ENCODE measurements around the gene TBC1D1.

The TBC1D1 gene

GRCh38 chr4:38178392-38178995, 287.6 kb downstream of the TBC1D1 start:
- DNase-seq (ENCODE audit: insufficient read length, low spot score) (no peak), FAIRE-seq (no peak)
- no peak for TF ChIP-seq POLR2A (IDR thresholded peaks at IDR 0.05; ENCODE audit: low read depth, low read length)

GRCh38 chr4:38179690-38180377, 288.9 kb downstream of the TBC1D1 start:
- TF ChIP-seq POLR2A (IDR thresholded peaks at IDR 0.05; ENCODE audit: low read depth, low read length), result no peak
- FAIRE-seq (no peak), DNase-seq (ENCODE audit: insufficient read length, low spot score) (peak; percentile 24)

GRCh38 chr4:38180456-38180855, 289.6 kb downstream of the TBC1D1 start:
- TF ChIP-seq POLR2A (IDR thresholded peaks at IDR 0.05; ENCODE audit: low read depth, low read length), result no peak
- no peak for FAIRE-seq
- DNase-seq (ENCODE audit: insufficient read length, low spot score), result no peak

GRCh38 chr4:38181286-38181685, 290.4 kb downstream of the TBC1D1 start:
- DNase-seq (ENCODE audit: insufficient read length, low spot score) (no peak), FAIRE-seq (no peak)
- TF ChIP-seq POLR2A (IDR thresholded peaks at IDR 0.05; ENCODE audit: low read depth, low read length), result no peak

GRCh38 chr4:38182334-38182998, 291.6 kb downstream of the TBC1D1 start:
- TF ChIP-seq POLR2A (IDR thresholded peaks at IDR 0.05; ENCODE audit: low read depth, low read length), result no peak
- FAIRE-seq, result no peak

GRCh38 chr4:38184404-38184803, 293.5 kb downstream of the TBC1D1 start:
- TF ChIP-seq POLR2A (IDR thresholded peaks at IDR 0.05; ENCODE audit: low read depth, low read length), result no peak
- DNase-seq (ENCODE audit: insufficient read length, low spot score), result no peak
- FAIRE-seq, result no peak

More at GRCh38 chr4:38182334-38182998, 291.6 kb downstream of the TBC1D1 start:
- DNase-seq (ENCODE audit: insufficient read length, low spot score), result no peak

GRCh38 chr4:38185406-38186144, 294.7 kb downstream of the TBC1D1 start:
- FAIRE-seq (no peak), DNase-seq (ENCODE audit: insufficient read length, low spot score) (no peak)
- TF ChIP-seq POLR2A (IDR thresholded peaks at IDR 0.05; ENCODE audit: low read depth, low read length), result no peak

- TF ChIP-seq POLR2A (IDR thresholded peaks at IDR 0.05; ENCODE audit: low read depth, low read length), result no peak
- DNase-seq (ENCODE audit: insufficient read length, low spot score) (no peak), FAIRE-seq (no peak)
Observed at GRCh38 chr4:38188136-38188535, 297.3 kb downstream of the TBC1D1 start.

- DNase-seq (ENCODE audit: insufficient read length, low spot score) (peak; percentile 19), FAIRE-seq (no peak)
- TF ChIP-seq POLR2A (IDR thresholded peaks at IDR 0.05; ENCODE audit: low read depth, low read length), result no peak
Observed at GRCh38 chr4:38188631-38189101, 297.8 kb downstream of the TBC1D1 start.
